Right lobe of liver (tissue), 6 donors: ENCODE data around the gene NSL1. TPM values are rescaled to one million over a fixed set of nuclear protein-coding genes. Genes with fewer than 3 reads are reported as not detected.

ENCODE experiments used
- ATAC-seq, 4 donors: fragments of 200-7000 bp; cut with Tn5 transposase; one replicate each; pipeline ENCODE4 v1.9.1; 2020; ENCODE audit warnings: mild to moderate bottlenecking in 4 of 4, moderate library complexity in 4 of 4
- DNase-seq, 3 donors: peaks; one replicate each; pipeline ENCODE4 v3.0.0-alpha.2; 2020
- H3K27ac ChIP-seq, 3 donors: fragments of 200-600 bp; one replicate each; pipeline ENCODE4 v1.8.0; 2022
- H3K27me3 ChIP-seq, 2 donors: fragments of 200-600 bp; one replicate each; pipeline ENCODE4 v1.8.0; 2022
- H3K36me3 ChIP-seq, 4 donors: fragments of 200-600 bp; sonication (generic) in 1 of 4; one replicate each; pipeline versions ENCODE4 v1.5.1 to v1.8.0; 2017 to 2022; ENCODE audit warnings: control low read depth in 1 of 4
- H3K4me1 ChIP-seq, 4 donors: fragments of 200-600 bp; sonication (generic) in 1 of 4; one replicate each; pipeline versions ENCODE4 v1.5.1 to v1.8.0; 2017 to 2022; ENCODE audit warnings: control low read depth in 1 of 4
- H3K4me3 ChIP-seq, 3 donors: fragments of 200-600 bp; one replicate each; pipeline ENCODE4 v1.8.0; 2022
- H3K9me3 ChIP-seq, 4 donors: fragments of 200-600 bp; sonication (generic) in 1 of 4; one replicate each; pipeline versions ENCODE4 v1.5.1 to v1.8.0; 2017 to 2022; ENCODE audit warnings: control low read depth in 1 of 4
- CTCF ChIP-seq, 4 donors: fragments of 200-600 bp in 3 of 4; fragments of 450-650 bp in 1 of 4; IDR thresholded peaks; one replicate each; pipeline versions ENCODE4 v1.5.1 to v1.8.0; 2016 to 2022; ENCODE audit warnings: antibody characterized with exemption in 4 of 4, mild to moderate bottlenecking in 2 of 4
- POLR2A ChIP-seq: fragments of 450-650 bp; IDR thresholded peaks from one replicate; pipeline ENCODE4 v1.6.1; 2017; ENCODE audit warnings: antibody characterized with exemption, mild to moderate bottlenecking
- WGBS: methylation state at CpG from one replicate; pipeline ENCODE4 v1.1.6; 2018; ENCODE audit warnings: low coverage, low lambda C conversion rate; ENCODE audit not compliant: insufficient coverage; ENCODE audit errors: missing lambda C conversion rate; 5-methylcytosine and 5-hydroxymethylcytosine counted together
- intact Hi-C, 2 donors: fragments of 100-400 bp; cut with DNase I; formaldehyde crosslinking; loops; one replicate each; pipeline versions ENCODE4 v1.11.2 to v1.14.1; 2022
- total RNA-seq, 6 experiments: library from RNA; depleted of rRNA in 2 of 6; stranded (reverse); fragments of >200 nt in 2 of 6; fragmentation: NEBNext Ultra II Directional in 3 of 6; extraction: Animal tissue kit (Norgen Biotek cat#: 25700) in 3 of 6; gene quantifications; one replicate each; pipeline versions ENCODE4 v1.1.0 to v1.2.4, GENCODE V29; 2016 to 2023
- donor health status: DM: no; HTN: yes; CAD: no.
- donor health status: DM: no; HTN: no; CAD: no.
- donor health status: DM: no; HTN: no; CAD: no.
- donor health status: DM: no; HTN: yes; CAD: no.
- donor health status: DM: no; HTN: yes; CAD: no.

NSL1 gene
- total RNA-seq, 6 experiments from 2014 or later: 13.3 to 26.5 (median 16.2) TPM

GRCh38 chr1:212760126-212760823 lies 31.3 kb downstream of the NSL1 start:
- peak in 1 of 3 donors; percentile 27 for DNase-seq
- ATAC-seq: peak; percentile 31 to 63 (median 52)

GRCh38 chr1:212759683-212760082 lies 31.9 kb downstream of the NSL1 start:
- H3K27ac ChIP-seq: no peak overlapping the region
- H3K4me1 ChIP-seq: no peaks in the 10 kb centered on the region
- WGBS: no CpG with 5 or more reads among the region's 5 CpGs
- no peaks in the 10 kb centered on the region for H3K36me3 ChIP-seq
- ATAC-seq (peak in 2 of 4 donors; percentile 23 to 27), DNase-seq (no peak)
- intact Hi-C loops: no loop called here
- H3K27me3 ChIP-seq: no peaks in the 10 kb centered on the region
- no peaks in the 10 kb centered on the region for H3K9me3 ChIP-seq
- no peak overlapping the region for H3K4me3 ChIP-seq
- no peak for TF ChIP-seq CTCF (IDR thresholded peaks at IDR 0.05)
- TF ChIP-seq POLR2A: no peak

More at GRCh38 chr1:212760126-212760823, 31.3 kb downstream of the NSL1 start:
- H3K4me3 ChIP-seq: no peak overlapping the region
- no peaks in the 10 kb centered on the region for H3K4me1 ChIP-seq
- no peak overlapping the region for H3K27ac ChIP-seq
- 100% methylated on average over 3 of the region's 10 CpGs for WGBS
- TF ChIP-seq CTCF (IDR thresholded peaks at IDR 0.05): peak in 2 of 4 donors; percentile 15 to 26
- TF ChIP-seq POLR2A: no peak
- intact Hi-C loops: no loop called here
- no peaks in the 10 kb centered on the region for H3K36me3 ChIP-seq
- H3K27me3 ChIP-seq: no peaks in the 10 kb centered on the region
- no peaks in the 10 kb centered on the region for H3K9me3 ChIP-seq

- ATAC-seq (no peak), DNase-seq (no peak)
- Histone ChIP-seq H3K36me3 (no peaks in the 10 kb centered on the region), H3K4me1 (peaks cover 0 to 18% (median 0%) of the 10 kb centered on the region in 4 donors), H3K4me3 (no peak overlapping the region), H3K27ac (no peak overlapping the region), H3K9me3 (no peaks in the 10 kb centered on the region), H3K27me3 (no peaks in the 10 kb centered on the region)
- WGBS: 60% methylated on average over 1 of the region's 1 CpG
- intact Hi-C loops: no loop called here
- TF ChIP-seq CTCF (IDR thresholded peaks at IDR 0.05) (no peak), POLR2A (no peak)
These were observed 36.9 kb downstream of the NSL1 start for GRCh38 chr1:212754680-212755079.

- intact Hi-C loops: no loop called here
- Histone ChIP-seq H3K36me3 (no peaks in the 10 kb centered on the region), H3K27me3 (no peaks in the 10 kb centered on the region), H3K4me1 (peaks cover 0 to 18% (median 0%) of the 10 kb centered on the region in 4 donors), H3K9me3 (no peaks in the 10 kb centered on the region), H3K4me3 (no peak overlapping the region), H3K27ac (no peak overlapping the region)
- 45% methylated on average over 4 of the region's 8 CpGs for WGBS
- no peak for ATAC-seq
- no peak for DNase-seq
- no peak for TF ChIP-seq CTCF (IDR thresholded peaks at IDR 0.05)
- TF ChIP-seq POLR2A: no peak
These were observed 37.4 kb downstream of the NSL1 start for GRCh38 chr1:212754193-212754592.
